ENCODE results near the gene GALNT6.

- TF ChIP-seq NFYB (IDR thresholded peaks at IDR 0.05; ENCODE audit: extremely low read depth, insufficient read length) (no peak), FOS (IDR thresholded peaks at IDR 0.05; ENCODE audit: extremely low read depth, insufficient read length) (no peak), ZZZ3 (IDR thresholded peaks at IDR 0.05) (no peak), CREB3 (tag; conservative IDR thresholded peaks at IDR 0.05; ENCODE audit: low read depth) (no peak), NKRF (IDR thresholded peaks at IDR 0.05; ENCODE audit: borderline replicate concordance) (no peak)
These were observed 21.9 kb upstream of the GALNT6 start for GRCh38 chr12:51413149-51413548.
